Measurements from ENCODE around the gene WDR26.
"Not testable (repeated sequence)": the region's sequence is repeated elsewhere in the genome, so short reads cannot be mapped to it uniquely, and the experiment has no call there.

The WDR26 gene

DNA sequence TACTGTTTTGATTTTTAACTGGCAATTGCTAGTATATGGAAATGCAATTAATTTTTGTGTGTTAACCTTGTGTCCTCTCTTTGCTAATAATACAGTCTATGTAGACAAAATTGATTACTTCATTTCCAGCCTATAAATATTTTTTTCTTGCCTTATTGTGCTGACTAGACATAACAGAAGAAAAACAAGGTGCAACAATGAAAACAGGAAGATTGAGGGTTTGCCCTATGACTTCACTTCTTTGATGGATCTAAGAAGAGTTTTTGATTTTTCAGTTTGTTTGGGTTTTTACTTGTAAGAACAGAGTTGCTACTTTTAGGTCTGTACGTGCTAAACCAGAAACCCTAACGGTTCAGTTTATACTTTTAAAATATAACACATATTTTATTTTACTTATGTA lies 86.5 kb downstream of the WDR26 start:
- no peak for DNase-seq (ENCODE audit: low read depth)

DNA sequence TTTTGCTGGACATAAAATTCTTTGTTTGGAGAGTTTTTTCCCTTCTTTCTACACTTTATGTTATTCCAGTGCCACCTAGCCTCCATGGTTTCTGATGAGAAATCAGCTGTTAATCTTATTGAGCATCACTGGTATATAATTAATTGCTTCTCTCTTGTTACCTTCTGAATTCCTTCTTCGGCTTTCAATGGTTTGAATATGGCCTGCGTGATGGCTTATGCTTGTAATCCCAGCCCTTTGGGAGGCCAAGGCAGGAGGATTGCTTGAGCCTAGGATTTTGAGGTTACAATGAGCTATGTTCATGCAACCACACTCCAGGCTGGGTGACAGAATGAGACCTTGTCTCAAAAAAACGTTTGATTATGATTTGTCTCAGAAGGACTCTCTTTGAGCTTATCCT lies 90.9 kb downstream of the WDR26 start:
- DNase-seq (ENCODE audit: low read depth), result no peak

DNA sequence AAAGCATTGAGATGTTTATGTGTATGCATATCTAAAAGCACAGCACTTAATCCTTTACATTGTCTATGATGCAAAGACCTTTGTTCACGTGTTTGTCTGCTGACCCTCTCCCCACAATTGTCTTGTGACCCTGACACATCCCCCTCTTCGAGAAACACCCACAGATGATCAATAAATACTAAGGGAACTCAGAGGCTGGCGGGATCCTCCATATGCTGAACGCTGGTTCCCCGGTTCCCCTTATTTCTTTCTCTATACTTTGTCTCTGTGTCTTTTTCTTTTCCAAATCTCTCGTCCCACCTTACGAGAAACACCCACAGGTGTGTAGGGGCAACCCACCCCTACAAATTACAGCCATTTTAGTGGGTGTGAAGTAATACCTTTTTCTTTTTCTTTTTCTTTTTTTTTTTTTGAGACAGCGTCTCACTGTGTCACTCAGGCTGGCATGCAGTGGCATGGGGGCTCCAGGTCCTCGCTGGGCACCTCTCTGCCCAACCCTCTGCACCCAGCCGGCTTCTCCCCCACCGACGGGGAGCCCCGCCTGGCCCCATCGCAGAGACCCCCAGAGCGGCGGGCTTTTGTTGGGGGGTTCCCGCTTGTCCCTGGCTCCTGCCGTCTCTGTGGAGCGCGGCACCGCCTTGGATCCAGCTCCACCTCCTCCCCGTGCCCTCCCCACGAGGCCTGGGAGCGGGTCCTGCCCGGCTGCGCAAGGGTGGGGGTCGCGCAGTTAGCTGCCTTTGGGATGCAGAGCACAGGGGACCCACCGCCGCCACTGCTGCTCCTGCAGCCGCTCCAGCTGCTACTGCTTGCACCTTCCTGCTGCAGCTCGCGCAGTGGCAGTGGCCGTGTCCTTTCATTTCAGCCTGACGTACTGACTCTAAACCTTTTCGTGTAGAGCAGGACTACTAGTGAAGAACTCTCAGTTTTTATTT lies 93.9 kb downstream of the WDR26 start:
- DNase-seq (ENCODE audit: low read depth), result not testable (repeated sequence)

DNA sequence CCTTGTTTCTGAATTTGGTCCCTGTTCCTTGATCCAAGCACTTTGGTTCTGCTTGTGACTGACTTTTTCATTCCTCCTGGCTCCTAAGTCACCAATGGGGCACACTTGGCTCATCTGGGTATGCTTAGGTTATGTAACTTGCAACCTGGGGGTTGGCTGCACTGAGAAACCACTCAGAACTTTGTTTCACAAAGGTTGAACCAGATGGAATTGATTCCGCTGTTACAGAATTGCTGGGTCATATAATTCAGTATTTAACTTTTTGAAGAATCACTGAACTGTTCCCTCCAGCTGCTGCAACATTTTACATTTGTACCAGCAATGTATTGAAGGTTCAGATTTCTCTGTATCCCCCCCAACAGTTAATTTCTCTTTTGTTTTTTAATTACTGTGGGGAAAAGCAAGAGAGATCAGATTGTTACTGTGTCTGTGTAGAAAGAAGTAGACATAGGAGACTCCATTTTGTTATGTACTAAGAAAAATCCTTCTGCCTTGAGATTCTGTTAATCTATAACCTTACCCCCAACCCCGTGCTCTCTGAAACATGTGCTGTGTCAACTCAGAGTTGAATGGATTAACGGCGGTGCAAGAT lies 95.1 kb downstream of the WDR26 start:
- no peak for DNase-seq (ENCODE audit: low read depth)

DNA sequence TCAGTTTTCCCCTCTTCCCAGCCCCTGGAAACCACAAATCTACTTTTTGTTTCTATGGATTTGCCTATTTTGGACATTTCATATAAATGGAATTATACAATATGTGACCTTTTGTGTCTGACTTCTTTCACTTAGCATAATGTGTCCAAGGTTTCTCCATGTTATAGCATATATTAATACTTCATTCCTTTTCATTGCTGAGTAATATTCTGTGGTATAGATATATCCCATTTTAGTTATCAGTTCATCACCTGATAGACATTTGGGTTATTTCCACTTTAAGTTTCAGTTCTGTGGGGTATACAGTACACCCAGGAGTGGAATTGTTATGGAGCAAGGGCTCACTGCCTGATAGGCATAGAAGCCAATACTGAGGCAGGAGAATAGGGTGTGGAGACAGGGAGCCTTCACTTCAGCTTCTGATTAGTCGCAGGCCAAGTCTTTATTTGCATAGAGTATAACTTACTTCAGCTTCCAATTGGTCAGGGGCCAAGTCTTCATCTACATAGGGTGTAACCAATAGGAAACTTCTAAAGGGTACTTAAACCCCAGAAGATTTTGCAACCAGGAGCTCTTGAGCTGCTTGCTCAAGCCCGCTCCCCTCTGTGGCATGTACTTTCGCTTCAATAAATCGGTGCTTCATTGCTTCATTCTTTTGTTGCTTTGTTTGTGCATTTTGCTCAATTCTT lies 96.3 kb downstream of the WDR26 start:
- no peak for DNase-seq (ENCODE audit: low read depth)
